Measurements from ENCODE around the gene REEP2. TPM values are rescaled to one million over a fixed set of nuclear protein-coding genes. Genes with fewer than 3 reads are reported as not detected.
A peak's percentile ranks its signal among the peaks of the same experiment; 100 is the strongest.

The REEP2 gene
- total RNA-seq, 1 experiment from 2014 or later = 49.0 TPM

GRCh38 chr5:138467711-138468132, 28.9 kb downstream of the REEP2 start:
- Mint-ChIP-seq H3K27ac (peak overlapping the region in 2 of 3 experiments; percentile 73 to 74; a peak in 4 of 7 replicates), H3K4me3 (peak overlapping the region; percentile 86; a peak in 4 of 5 replicates), H3K9me3 (peaks cover 0 to 11% of the 10 kb centered on the region in 2 experiments; a peak in 2 of 5 replicates), H3K4me1 (peaks cover 33 to 34% of the 10 kb centered on the region in 2 experiments), H3K27me3 (ENCODE audit: low read depth) (peaks cover 22% of the 10 kb centered on the region), H3K36me3 (ENCODE audit: insufficient read depth in 1 of 3, low read depth in 3 of 3) (peaks cover 18 to 28% (median 26%) of the 10 kb centered on the region in 3 experiments)
- H2BK15ac ChIP-seq (ENCODE audit: low read depth, low read length) = no peak overlapping the region
- no peak for TF ChIP-seq CTCF (conservative IDR thresholded peaks at IDR 0.05)
- no peak overlapping the region for H3K27ac ChIP-seq (ENCODE audit: insufficient read length, low read depth, low read length)
- no peak overlapping the region for H2BK20ac ChIP-seq (ENCODE audit: low read depth, low read length, poor library complexity, severe bottlenecking)
- H2BK5ac ChIP-seq (ENCODE audit: insufficient read length, low read length) = no peak overlapping the region
- no peak overlapping the region for H2AFZ ChIP-seq (ENCODE audit: low read length)
- WGBS (ENCODE audit: extremely low coverage, insufficient read length, low lambda C conversion rate) = no CpG with 5 or more reads among the region's 14 CpGs
- no peak overlapping the region for H2AK5ac ChIP-seq (ENCODE audit: insufficient read length, low read length)
- no peaks in the 10 kb centered on the region for H3K79me1 ChIP-seq (ENCODE audit: insufficient read depth, low read depth, low read length, poor library complexity, severe bottlenecking)
- no peak overlapping the region for H2BK120ac ChIP-seq (ENCODE audit: low read depth, low read length, poor library complexity, severe bottlenecking)
- no peak overlapping the region for H3K23ac ChIP-seq (ENCODE audit: insufficient read length, low read depth, low read length)
- H2BK12ac ChIP-seq (ENCODE audit: insufficient read length, low read depth, low read length) = no peak overlapping the region
- 0 out of 2 replicates have a peak, but pooled peaks cover 1% of the 10 kb centered on the region for H3K4me1 ChIP-seq (ENCODE audit: insufficient read depth, low read length)
- H4K91ac ChIP-seq (ENCODE audit: insufficient read length, low read depth, low read length) = no peak overlapping the region
- H3K9ac ChIP-seq (ENCODE audit: extremely low read depth, insufficient read length, low read length) = no peak overlapping the region
- H4K8ac ChIP-seq (replicated peaks; ENCODE audit: insufficient read length, low read depth, low read length) = no peak overlapping the region
- no peaks in the 10 kb centered on the region; the same call in 1 of the 2 replicates for H3K27me3 ChIP-seq (ENCODE audit: insufficient read depth, low read length)
- H3K79me2 ChIP-seq (ENCODE audit: insufficient read depth, low read length) = no peaks in the 10 kb centered on the region
- H3K18ac ChIP-seq (ENCODE audit: insufficient read length, low read depth, low read length) = no peak overlapping the region
- H3K23me2 ChIP-seq (ENCODE audit: insufficient read length, low read depth, low read length, poor library complexity, severe bottlenecking) = peaks cover 23% of the 10 kb centered on the region
- no peak overlapping the region for H3T11ph ChIP-seq (ENCODE audit: low read length)
- DNase-seq = no peak
- H4K5ac ChIP-seq (ENCODE audit: insufficient read length, low read depth, low read length) = no peak overlapping the region
- H3K4ac ChIP-seq (ENCODE audit: low read depth, low read length) = no peak overlapping the region
- no peaks in the 10 kb centered on the region for H3K9me3 ChIP-seq (ENCODE audit: control insufficient read depth, low read depth, low read length)
- no peak overlapping the region for H3K14ac ChIP-seq (ENCODE audit: insufficient read depth, low read length)
- no peak overlapping the region for H3K56ac ChIP-seq (ENCODE audit: insufficient read length, low read depth, low read length)
- H4K20me1 ChIP-seq (ENCODE audit: control insufficient read depth, insufficient read depth, insufficient read length) = no peaks in the 10 kb centered on the region
- no peak overlapping the region for H3K4me2 ChIP-seq (ENCODE audit: insufficient read depth, insufficient read length, low read length)

All from H9 (cell line).